K562 (cell line): ENCODE measurements around the gene IGFBP4. TPM values are rescaled to one million over a fixed set of nuclear protein-coding genes. Genes with fewer than 3 reads are reported as not detected.

Experiments
- CBFA2T2 ChIP-seq: fragments of 450-650 bp; conservative IDR thresholded peaks from 2 replicates; pipeline ENCODE4 v1.6.1; 2017; ENCODE audit warnings: mild to moderate bottlenecking
- CBFB ChIP-seq: sonication (generic); formaldehyde crosslinking; IDR thresholded peaks from 2 replicates; pipeline ENCODE4 v1.4.0; 2020; ENCODE audit warnings: mild to moderate bottlenecking, missing genetic modification reagents
- ELF1 ChIP-seq: fragments of 200-800 bp; sonication (Bioruptor generic); IDR thresholded peaks from 2 replicates; pipeline ENCODE4 v1.6.1; 2016; ENCODE audit warnings: missing genetic modification characterization, missing compliant biosample characterization
- ESRRA ChIP-seq: fragments of 450-650 bp; IDR thresholded peaks from 2 replicates; pipeline ENCODE4 v1.6.1; 2014; ENCODE audit warnings: low read depth, mild to moderate bottlenecking, moderate library complexity, borderline replicate concordance
- ETV1 ChIP-seq: fragments of 450-650 bp; conservative IDR thresholded peaks from 2 replicates; pipeline ENCODE4 v1.6.1; 2016; ENCODE audit warnings: missing genetic modification characterization, control low read depth, low read depth, missing compliant biosample characterization
- GATA2 ChIP-seq: sonication (generic); formaldehyde crosslinking; IDR thresholded peaks from 2 replicates; pipeline ENCODE4 v1.4.0; 2020; ENCODE audit warnings: mild to moderate bottlenecking, missing genetic modification reagents
- HCFC1 ChIP-seq: IDR thresholded peaks from 2 replicates; pipeline ENCODE4 v1.6.1; 2012; ENCODE audit warnings: low read depth, low read length, improper control_type of control experiment
- HDAC1 ChIP-seq, 2 experiments: fragments of 450-650 bp; IDR thresholded peaks; 2 replicates each; pipeline ENCODE4 v1.6.1; 2016 to 2017; ENCODE audit warnings: inconsistent platforms in 1 of 2, mild to moderate bottlenecking in 1 of 2, moderate library complexity in 1 of 2
- JUN ChIP-seq, 2 experiments: sonication (generic) in 1 of 2; formaldehyde crosslinking in 1 of 2; IDR thresholded peaks; 2 replicates each; pipeline versions ENCODE4 v1.6.1 to v1.8.0; 2012 to 2022; ENCODE audit warnings: borderline replicate concordance in 2 of 2, mild to moderate bottlenecking in 2 of 2, improper control_type of control experiment in 1 of 2, low read depth in 1 of 2, low read length in 1 of 2, missing genetic modification reagents in 1 of 2
- KLF10 ChIP-seq: fragments of 250-450 bp; sonication (Bioruptor Pico); IDR thresholded peaks from 2 replicates; pipeline ENCODE4 v1.6.1; 2021; ENCODE audit warnings: matching md5 sums
- MED1 ChIP-seq: sonication (generic); formaldehyde crosslinking; IDR thresholded peaks from 2 replicates; pipeline ENCODE4 v1.8.1; 2023; ENCODE audit warnings: missing genetic modification reagents, borderline replicate concordance
- NFIC ChIP-seq: fragments of 450-650 bp; IDR thresholded peaks from 2 replicates; pipeline ENCODE4 v1.6.1; 2017; ENCODE audit warnings: mild to moderate bottlenecking, inconsistent platforms
- NR2C2 ChIP-seq, 2 experiments: fragments of 200-800 bp in 1 of 2; sonication (Bioruptor generic) in 1 of 2; sonication (generic) in 1 of 2; formaldehyde crosslinking in 1 of 2; IDR thresholded peaks; 2 replicates each; pipeline versions ENCODE4 v1.6.1 to v1.8.0; 2016 to 2022; ENCODE audit warnings: mild to moderate bottlenecking in 1 of 2, missing compliant biosample characterization in 1 of 2, missing genetic modification characterization in 1 of 2, missing genetic modification reagents in 1 of 2
- PTRF ChIP-seq: fragments of 450-650 bp; IDR thresholded peaks from 2 replicates; pipeline ENCODE4 v1.6.1; 2016; ENCODE audit warnings: mild to moderate bottlenecking, missing genetic modification characterization, missing compliant biosample characterization
- RBBP5 ChIP-seq: fragments of 200-600 bp; sonication (generic); IDR thresholded peaks from 2 replicates; pipeline ENCODE4 v1.6.1; 2012; ENCODE audit warnings: borderline replicate concordance, mild to moderate bottlenecking, low read length, control low read depth, inconsistent platforms; ENCODE audit not compliant: insufficient read depth, poor library complexity, severe bottlenecking
- RREB1 ChIP-seq: fragments of 250-450 bp; sonication (Bioruptor Pico); IDR thresholded peaks from 2 replicates; pipeline ENCODE4 v1.4.0; 2020
- SRSF9 ChIP-seq: fragments of 200-400 bp; formaldehyde crosslinking; IDR thresholded peaks from 2 replicates; pipeline ENCODE4 v1.6.1; 2017; ENCODE audit warnings: low read depth, low read length, borderline replicate concordance
- ZKSCAN8 ChIP-seq: fragments of 200-800 bp; sonication (Bioruptor generic); IDR thresholded peaks from 2 replicates; pipeline ENCODE4 v1.6.1; 2016; ENCODE audit warnings: missing genetic modification characterization, missing compliant biosample characterization
- ZNF445 ChIP-seq: fragments of 250-450 bp; sonication (Bioruptor Pico); IDR thresholded peaks from 2 replicates; pipeline ENCODE4 v1.4.0; 2020; ENCODE audit warnings: low read depth, mild to moderate bottlenecking, moderate library complexity
- ZNF780A ChIP-seq: fragments of 250-450 bp; sonication (Bioruptor Pico); IDR thresholded peaks from 2 replicates; pipeline ENCODE4 v1.5.0; 2021; ENCODE audit warnings: mild to moderate bottlenecking
- polyA plus RNA-seq, 8 experiments: library from polyadenylated mRNA; depleted of rRNA in 4 of 8; stranded (reverse) in 5 of 8; unstranded in 3 of 8; fragments of >200 nt; fragmentation: Nextera tagmentation in 2 of 8; fragmentation: Illumina TruSeq in 1 of 8; extraction: Ambion mirVana in 2 of 8; extraction: Trizol in 1 of 8; gene quantifications; 2 replicates each; pipeline versions ENCODE4 v1.2.1 to v1.2.3, GENCODE V29; 2011 to 2014; ENCODE audit warnings: inconsistent platforms in 1 of 8, missing spikeins in 1 of 8
- total RNA-seq, 7 experiments: library from RNA; depleted of rRNA in 6 of 7; stranded (reverse); fragments of >200 nt in 6 of 7; fragmentation: Illumina TruSeq in 2 of 7; extraction: Trizol in 2 of 7; gene quantifications; 2 replicates each; pipeline versions ENCODE4 v1.2.1 to v1.2.3, GENCODE V29; 2011 to 2021; ENCODE audit warnings: low replicate concordance in 1 of 7

The IGFBP4 gene
- total and polyA plus RNA-seq, 9 of the 15 experiments (the other 6 are each of a cell fraction or from before 2014, with no cell fraction given): 8.8 to 99.8 (median 18.6) TPM

GRCh38 chr17:40437095-40437732, 6.0 kb upstream of the IGFBP4 start (continued):
- TF ChIP-seq CBFB (no peak), NFIC (peak; percentile 89), NR2C2 (CRISPR knock-in tag; IDR thresholded peaks at IDR 0.05) (no peak), NR2C2 (tag; IDR thresholded peaks at IDR 0.05) (no peak; the same call in 1 of the 2 replicates), ELF1 (tag) (peak; percentile 63; the same call in 1 of the 2 replicates), RREB1 (no peak), PTRF (no peak), JUN (IDR thresholded peaks at IDR 0.05; ENCODE audit: borderline replicate concordance, low read depth, low read length) (no peak), JUN (CRISPR knock-in tag; IDR thresholded peaks at IDR 0.05; ENCODE audit: borderline replicate concordance) (no peak), SRSF9 (no peak), HDAC1 (IDR thresholded peaks at IDR 0.05) (0 out of 4 replicates have a peak, but pooled peaks of 1 of the 2 experiments have one; percentile 24), ETV1 (tag) (peak; percentile 99), MED1 (CRISPR knock-in tag) (no peak), ZKSCAN8 (peak; percentile 67; the same call in 1 of the 2 replicates), ZNF780A (CRISPR knock-in tag) (no peak), ESRRA (0 out of 2 replicates have a peak, but pooled peaks have one; percentile 15), ZNF445 (CRISPR knock-in tag) (no peak), RBBP5 (no peak), CBFA2T2 (peak; percentile 36; the same call in 1 of the 2 replicates), GATA2 (peak; percentile 51; the same call in 1 of the 2 replicates), HCFC1 (no peak), KLF10 (no peak)
